K562 (cell line): ENCODE results near the gene HPCA.

Source experiments
- ATF6 ChIP-seq: sonication (generic); formaldehyde crosslinking; IDR thresholded peaks from 2 replicates; pipeline ENCODE4 v1.4.0; 2020; ENCODE audit warnings: mild to moderate bottlenecking, missing genetic modification reagents
- GABPA ChIP-seq: fragments of 200-800 bp; sonication (Bioruptor generic); conservative IDR thresholded peaks from 2 replicates; pipeline ENCODE4 v1.6.1; 2016; ENCODE audit warnings: low read depth, missing genetic modification characterization, missing compliant biosample characterization
- JUN ChIP-seq, 2 experiments: sonication (generic) in 1 of 2; formaldehyde crosslinking in 1 of 2; IDR thresholded peaks; 2 replicates each; pipeline versions ENCODE4 v1.6.1 to v1.8.0; 2012 to 2022; ENCODE audit warnings: borderline replicate concordance in 2 of 2, mild to moderate bottlenecking in 2 of 2, improper control_type of control experiment in 1 of 2, low read depth in 1 of 2, low read length in 1 of 2, missing genetic modification reagents in 1 of 2
- MAX ChIP-seq: sonication (generic); formaldehyde crosslinking; IDR thresholded peaks from 2 replicates; pipeline ENCODE4 v1.9.0; 2022; ENCODE audit warnings: mild to moderate bottlenecking, missing genetic modification reagents
- SMARCE1 ChIP-seq: fragments of 450-650 bp; IDR thresholded peaks from 2 replicates; pipeline ENCODE4 v1.7.1; 2016; ENCODE audit warnings: mild to moderate bottlenecking

GRCh38 chr1:32885676-32886003 lies 651 bp upstream of the HPCA start:
- TF ChIP-seq GABPA (tag) (no peak), SMARCE1 (no peak), MAX (CRISPR knock-in tag) (no peak), JUN (IDR thresholded peaks at IDR 0.05; ENCODE audit: borderline replicate concordance, low read depth, low read length) (no peak), JUN (CRISPR knock-in tag; IDR thresholded peaks at IDR 0.05; ENCODE audit: borderline replicate concordance) (no peak), ATF6 (CRISPR knock-in tag) (no peak)
